MG63 (cell line): ENCODE results near the gene ITPR2. TPM values are rescaled to one million over a fixed set of nuclear protein-coding genes. Genes with fewer than 3 reads are reported as not detected.
"Not testable (repeated sequence)": the region's sequence is repeated elsewhere in the genome, so short reads cannot be mapped to it uniquely, and the experiment has no call there.

Source experiments
- DNase-seq: peaks from one replicate; pipeline ENCODE4 v3.0.0-alpha.2; 2020
- H3K27me3 ChIP-seq: fragments of 250-450 bp; sonication (Bioruptor Pico); 2 replicates; pipeline ENCODE4 v1.5.1; 2020; ENCODE audit warnings: mild to moderate bottlenecking, moderate library complexity
- H3K36me3 ChIP-seq: fragments of 250-450 bp; sonication (Bioruptor Pico); 2 replicates; pipeline ENCODE4 v1.5.1; 2020; ENCODE audit warnings: mild to moderate bottlenecking, moderate library complexity
- H3K4me3 ChIP-seq: fragments of 250-450 bp; sonication (Bioruptor Pico); 2 replicates; pipeline ENCODE4 v1.5.1; 2020; ENCODE audit warnings: mild to moderate bottlenecking, moderate library complexity
- H3K9me3 ChIP-seq: fragments of 250-450 bp; sonication (Bioruptor Pico); 2 replicates; pipeline ENCODE4 v1.5.1; 2020; ENCODE audit warnings: mild to moderate bottlenecking, moderate library complexity
- total RNA-seq: library from RNA; depleted of rRNA; stranded (reverse); fragments of >200 nt; shearing (Covaris generic); gene quantifications from 2 replicates; pipeline ENCODE4 v1.2.3, GENCODE V29; 2014; ENCODE audit warnings: low replicate concordance

The ITPR2 gene
- total RNA-seq, 1 experiment from 2014 or later, result 4.6 TPM

- Histone ChIP-seq H3K36me3 (no peaks in the 10 kb centered on the region), H3K27me3 (peaks cover 4% of the 10 kb centered on the region; the same call in 1 of the 2 replicates), H3K4me3 (no peak overlapping the region), H3K9me3 (no peaks in the 10 kb centered on the region)
- no peak for DNase-seq
Observed at GRCh38 chr12:26341491-26341890, 491.5 kb downstream of the ITPR2 start.

GRCh38 chr12:26340649-26341048 is 492.3 kb downstream of the ITPR2 start:
- no peak for DNase-seq
- Histone ChIP-seq H3K36me3 (no peaks in the 10 kb centered on the region), H3K4me3 (no peak overlapping the region), H3K27me3 (peaks cover 4% of the 10 kb centered on the region; the same call in 1 of the 2 replicates), H3K9me3 (no peaks in the 10 kb centered on the region)

- Histone ChIP-seq H3K9me3 (no peaks in the 10 kb centered on the region), H3K4me3 (no peak overlapping the region), H3K36me3 (no peaks in the 10 kb centered on the region), H3K27me3 (peaks cover 2% of the 10 kb centered on the region; the same call in 1 of the 2 replicates)
- DNase-seq, result no peak
Observed at GRCh38 chr12:26339976-26340375, 493.0 kb downstream of the ITPR2 start.

- H3K27me3 ChIP-seq, result no peaks in the 10 kb centered on the region
- H3K9me3 ChIP-seq, result no peaks in the 10 kb centered on the region
- no peaks in the 10 kb centered on the region for H3K36me3 ChIP-seq
- no peak for DNase-seq
- H3K4me3 ChIP-seq, result no peak overlapping the region
Observed at GRCh38 chr12:26338586-26339572, 494.1 kb downstream of the ITPR2 start.

- no peak overlapping the region for H3K4me3 ChIP-seq
- H3K36me3 ChIP-seq, result no peaks in the 10 kb centered on the region
- H3K9me3 ChIP-seq, result no peaks in the 10 kb centered on the region
- H3K27me3 ChIP-seq, result no peaks in the 10 kb centered on the region
- DNase-seq, result no peak
Observed at GRCh38 chr12:26335651-26336050, 497.3 kb downstream of the ITPR2 start.

- H3K27me3 ChIP-seq, result no peaks in the 10 kb centered on the region
- no peaks in the 10 kb centered on the region for H3K9me3 ChIP-seq
- no peak overlapping the region for H3K4me3 ChIP-seq
- DNase-seq, result no peak
- H3K36me3 ChIP-seq, result no peaks in the 10 kb centered on the region
Observed at GRCh38 chr12:26334621-26335124, 498.3 kb downstream of the ITPR2 start.

- no peak for DNase-seq
- Histone ChIP-seq H3K36me3 (no peaks in the 10 kb centered on the region), H3K9me3 (no peaks in the 10 kb centered on the region), H3K4me3 (no peak overlapping the region), H3K27me3 (no peaks in the 10 kb centered on the region)
Observed at GRCh38 chr12:26331960-26332359, 501.0 kb downstream of the ITPR2 start.

- Histone ChIP-seq H3K4me3 (no peak overlapping the region), H3K36me3 (no peaks in the 10 kb centered on the region), H3K27me3 (no peaks in the 10 kb centered on the region), H3K9me3 (no peaks in the 10 kb centered on the region)
- DNase-seq, result no peak
Observed at GRCh38 chr12:26331136-26331535, 501.9 kb downstream of the ITPR2 start.

GRCh38 chr12:26327975-26328644 is 504.9 kb downstream of the ITPR2 start:
- H3K27me3 ChIP-seq, result no peaks in the 10 kb centered on the region
- no peaks in the 10 kb centered on the region for H3K9me3 ChIP-seq
- H3K4me3 ChIP-seq, result no peak overlapping the region
- DNase-seq, result no peak
- H3K36me3 ChIP-seq, result no peaks in the 10 kb centered on the region

GRCh38 chr12:26323673-26324072 is 509.3 kb downstream of the ITPR2 start:
- no peak for DNase-seq
- Histone ChIP-seq H3K36me3 (no peaks in the 10 kb centered on the region), H3K4me3 (no peak overlapping the region), H3K27me3 (no peaks in the 10 kb centered on the region), H3K9me3 (no peaks in the 10 kb centered on the region)

- no peaks in the 10 kb centered on the region for H3K36me3 ChIP-seq
- peak; percentile 60 for DNase-seq
- no peaks in the 10 kb centered on the region for H3K27me3 ChIP-seq
- 0 out of 2 replicates have a peak, but pooled peaks cover 10% of the 10 kb centered on the region for H3K9me3 ChIP-seq
- H3K4me3 ChIP-seq, result no peak overlapping the region
Observed at GRCh38 chr12:26319511-26319910, 513.5 kb downstream of the ITPR2 start.

GRCh38 chr12:26318661-26319068 is 514.3 kb downstream of the ITPR2 start:
- no peak overlapping the region for H3K4me3 ChIP-seq
- peaks cover 16% of the 10 kb centered on the region; the same call in 1 of the 2 replicates for H3K9me3 ChIP-seq
- peak; percentile 23 for DNase-seq
- no peaks in the 10 kb centered on the region for H3K27me3 ChIP-seq
- H3K36me3 ChIP-seq, result no peaks in the 10 kb centered on the region

GRCh38 chr12:26317942-26318575 is 514.9 kb downstream of the ITPR2 start:
- Histone ChIP-seq H3K36me3 (no peaks in the 10 kb centered on the region), H3K9me3 (peaks cover 21% of the 10 kb centered on the region), H3K4me3 (no peak overlapping the region), H3K27me3 (no peaks in the 10 kb centered on the region)
- no peak for DNase-seq

GRCh38 chr12:26314103-26314502 is 518.9 kb downstream of the ITPR2 start:
- DNase-seq, H3K4me3 ChIP-seq, H3K27me3 ChIP-seq, H3K36me3 ChIP-seq: not testable (repeated sequence)
- H3K9me3 ChIP-seq, result peaks cover 31% of the 10 kb centered on the region

- not testable (repeated sequence) for H3K27me3 ChIP-seq, DNase-seq, H3K36me3 ChIP-seq, H3K4me3 ChIP-seq
- H3K9me3 ChIP-seq, result peaks cover 29% of the 10 kb centered on the region
Observed at GRCh38 chr12:26310489-26310888, 522.5 kb downstream of the ITPR2 start.

- Histone ChIP-seq H3K36me3 (no peaks in the 10 kb centered on the region), H3K4me3 (no peak overlapping the region), H3K9me3 (peaks cover 21% of the 10 kb centered on the region), H3K27me3 (no peaks in the 10 kb centered on the region)
- no peak for DNase-seq
Observed at GRCh38 chr12:26309634-26310033, 523.4 kb downstream of the ITPR2 start.

GRCh38 chr12:26304273-26304672 is 528.7 kb downstream of the ITPR2 start:
- Histone ChIP-seq H3K9me3 (no peaks in the 10 kb centered on the region), H3K4me3 (no peak overlapping the region), H3K36me3 (no peaks in the 10 kb centered on the region), H3K27me3 (peaks cover 2% of the 10 kb centered on the region; the same call in 1 of the 2 replicates)
- DNase-seq, result no peak
